Activated CD8-positive, alpha-beta memory T cell treated with anti-CD3 and anti-CD28 coated beads for 4 hours (primary cell): ENCODE measurements around the gene ZNF705A.
"Not testable (repeated sequence)": the region's sequence is repeated elsewhere in the genome, so short reads cannot be mapped to it uniquely, and the experiment has no call there.

Source experiments
- DNase-seq, 2 donors: peaks; one replicate each; pipeline ENCODE4 v3.0.0-alpha.2; 2020; ENCODE audit warnings: low read depth in 2 of 2

Gene ZNF705A

DNA sequence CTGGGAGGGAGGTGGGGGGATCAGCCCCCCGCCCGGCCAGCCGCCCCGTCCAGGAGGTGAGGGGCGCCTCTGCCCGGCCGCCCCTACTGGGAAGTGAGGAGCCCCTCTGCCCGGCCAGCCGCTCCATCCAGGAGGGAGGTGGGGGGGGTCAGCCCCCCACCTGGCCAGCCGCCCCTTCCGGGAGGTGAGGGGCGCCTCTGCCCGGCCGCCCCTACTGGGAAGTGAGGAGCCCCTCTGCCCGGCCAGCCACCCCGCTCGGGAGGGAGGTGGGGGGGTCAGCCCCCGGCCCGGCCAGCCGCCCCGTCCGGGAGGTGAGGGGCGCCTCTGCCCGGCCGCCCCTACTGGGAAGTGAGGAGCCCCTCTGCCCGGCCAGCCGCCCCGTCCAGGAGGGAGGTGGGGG, 27.4 kb downstream of the ZNF705A start:
- not testable (repeated sequence) for DNase-seq

DNA sequence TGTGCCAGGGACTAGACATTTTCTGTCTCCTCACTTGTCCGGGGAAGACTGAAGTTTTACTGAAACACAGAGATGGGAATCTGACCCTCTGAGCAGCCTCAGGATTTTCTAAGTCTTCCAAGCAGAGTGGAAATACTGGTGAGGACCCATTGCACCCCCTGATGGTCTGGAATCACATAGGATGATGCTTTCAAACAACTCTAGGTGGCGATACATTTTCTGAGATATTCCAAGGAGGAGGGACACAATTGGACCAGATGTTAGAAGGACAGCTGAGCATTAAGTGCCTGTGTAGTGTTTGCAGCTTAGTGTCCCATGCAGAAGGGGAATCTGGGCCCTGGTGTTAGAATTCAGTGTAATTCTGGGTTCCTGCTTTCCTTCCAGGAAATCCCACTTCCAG, 31.3 kb downstream of the ZNF705A start:
- not testable (repeated sequence) for DNase-seq

DNA sequence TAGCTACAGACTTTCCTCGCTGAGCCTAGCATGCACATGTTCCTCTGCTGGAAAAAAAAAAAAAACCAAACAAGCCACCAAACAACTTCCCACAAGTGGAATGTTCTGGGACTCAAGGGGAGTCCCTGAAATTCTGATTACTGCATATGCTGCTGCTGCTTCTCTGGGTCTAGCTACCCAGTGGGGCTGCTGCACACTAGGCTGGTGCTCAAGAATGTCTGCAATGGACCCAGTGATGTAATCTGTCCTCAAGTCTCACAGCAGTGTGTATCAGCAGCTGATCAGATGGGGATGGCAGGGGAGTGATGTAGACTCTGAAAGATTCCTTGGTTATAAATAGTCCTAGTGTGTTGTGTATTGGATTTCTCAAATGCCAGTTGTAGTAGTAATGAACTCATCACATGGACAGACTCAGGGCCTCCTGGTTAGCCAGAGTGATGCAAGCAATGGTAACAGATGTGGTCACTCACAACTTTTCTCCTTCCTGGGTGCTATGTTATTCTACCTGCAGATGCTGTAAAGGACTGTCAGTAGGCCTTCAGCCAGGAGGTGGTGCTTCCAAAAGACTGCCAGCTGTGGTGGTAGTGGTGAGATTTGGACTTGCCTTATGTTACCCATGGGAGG, 41.0 kb downstream of the ZNF705A start:
- not testable (repeated sequence) for DNase-seq

DNA sequence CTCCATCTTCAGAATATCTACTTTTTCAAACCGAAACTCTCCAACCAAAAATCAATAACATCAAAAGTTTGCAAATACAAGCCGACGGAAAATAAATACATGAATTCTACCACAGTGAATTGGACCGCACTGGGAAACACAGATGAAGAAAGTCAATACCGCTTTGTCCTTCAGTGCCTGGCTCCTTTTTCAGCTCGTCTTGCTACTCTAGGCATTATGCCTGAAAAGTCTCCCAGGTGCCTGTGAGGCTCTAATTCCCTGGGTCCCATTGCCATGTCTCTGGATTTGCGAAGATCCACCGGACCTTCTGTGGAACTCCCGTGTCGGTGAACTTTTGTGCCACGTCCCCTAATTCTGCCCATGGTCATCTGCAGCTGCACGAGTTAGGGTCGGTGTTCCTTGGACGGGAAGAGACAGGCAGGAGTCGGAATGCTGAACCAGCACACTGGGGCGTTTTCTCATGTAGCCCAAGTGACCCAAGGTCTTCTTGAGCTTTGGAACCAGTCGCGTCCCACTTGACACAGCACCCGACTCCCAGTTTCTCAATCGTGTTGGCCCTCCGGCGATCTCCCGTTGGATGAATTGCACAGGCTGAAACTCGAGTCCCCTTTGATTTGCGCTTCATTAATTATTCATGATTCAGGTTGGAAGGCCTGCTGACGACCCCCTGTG, 62.0 kb downstream of the ZNF705A start:
- not testable (repeated sequence) for DNase-seq

DNA sequence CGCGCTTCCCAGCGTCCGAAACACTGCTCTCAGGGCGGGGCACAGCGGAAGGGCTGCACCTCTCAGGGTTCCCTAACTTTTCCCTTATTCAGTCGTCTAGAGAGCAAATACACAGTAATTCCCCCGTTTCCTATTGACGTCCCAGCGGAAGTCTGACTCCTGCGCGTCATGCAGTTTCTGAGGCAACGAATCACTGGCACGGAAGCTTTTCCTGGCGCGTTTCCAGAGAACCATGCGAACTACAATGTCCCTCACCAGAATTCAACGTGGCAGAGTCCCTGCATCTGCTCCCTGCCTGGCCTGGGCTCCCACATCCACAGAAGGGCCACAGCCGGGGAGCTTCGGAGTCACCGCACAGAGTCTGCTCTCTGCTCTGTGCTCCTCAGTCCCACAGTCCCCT, 64.6 kb downstream of the ZNF705A start:
- not testable (repeated sequence) for DNase-seq

DNA sequence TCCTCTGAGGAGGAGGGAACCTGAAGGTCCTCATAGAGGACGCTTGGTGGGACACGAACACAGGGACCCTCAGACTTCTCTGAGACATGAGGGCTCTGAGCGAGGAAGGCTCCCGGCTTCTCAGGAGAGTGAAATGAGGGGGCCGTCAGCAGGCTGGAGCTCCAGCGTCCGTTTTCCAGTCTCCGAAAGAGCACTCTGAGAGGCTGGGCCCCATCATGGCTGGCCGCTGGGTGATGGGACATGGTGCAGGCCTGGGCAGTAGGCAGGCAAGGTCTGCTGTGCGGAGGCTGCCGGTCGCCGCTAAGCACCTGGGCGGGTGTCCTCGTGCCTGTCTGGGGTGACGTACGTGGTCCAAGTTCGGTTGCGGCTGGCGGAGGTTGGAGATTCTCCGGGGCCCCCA, 65.0 kb downstream of the ZNF705A start:
- not testable (repeated sequence) for DNase-seq

DNA sequence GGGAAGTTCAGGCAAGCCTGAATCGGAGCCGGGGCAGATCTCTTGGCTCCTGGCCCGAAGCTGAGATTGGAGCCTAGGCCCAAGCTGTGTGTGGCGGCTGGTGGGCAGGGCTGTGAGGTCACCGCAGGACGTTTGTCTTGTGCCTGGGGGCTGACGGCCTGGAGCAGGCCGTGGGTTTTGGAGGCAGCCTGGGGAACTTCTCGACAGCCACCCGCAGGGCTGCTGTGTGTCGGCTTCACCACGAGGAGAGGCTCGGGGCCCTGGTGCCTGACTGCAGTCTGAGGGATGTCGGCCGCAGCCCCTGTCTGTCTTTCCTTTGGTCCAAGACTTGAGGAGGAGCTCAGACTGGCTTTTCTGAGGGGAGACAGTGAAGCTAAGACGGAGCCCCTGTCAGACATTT, 65.5 kb downstream of the ZNF705A start:
- not testable (repeated sequence) for DNase-seq

DNA sequence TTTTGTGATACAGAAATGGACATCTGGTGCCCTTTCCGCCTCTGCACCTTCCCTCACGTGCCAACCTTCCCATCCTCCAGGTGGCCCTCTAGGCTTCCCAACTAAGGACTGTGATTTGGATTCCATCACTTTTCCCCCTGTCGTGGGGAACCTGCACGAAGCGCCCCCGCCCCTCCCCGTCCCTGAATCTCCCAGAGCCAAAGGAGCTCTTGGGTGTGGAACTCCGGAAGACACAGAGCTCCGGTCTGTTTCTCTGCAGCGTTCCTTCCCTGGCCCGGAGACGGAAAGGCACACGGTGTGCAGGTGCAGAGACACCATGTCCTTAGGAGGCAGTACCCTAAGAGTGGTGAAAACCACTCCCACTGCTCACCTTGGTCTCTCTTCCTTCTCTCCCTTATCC, 66.8 kb downstream of the ZNF705A start:
- DNase-seq = not testable (repeated sequence)

DNA sequence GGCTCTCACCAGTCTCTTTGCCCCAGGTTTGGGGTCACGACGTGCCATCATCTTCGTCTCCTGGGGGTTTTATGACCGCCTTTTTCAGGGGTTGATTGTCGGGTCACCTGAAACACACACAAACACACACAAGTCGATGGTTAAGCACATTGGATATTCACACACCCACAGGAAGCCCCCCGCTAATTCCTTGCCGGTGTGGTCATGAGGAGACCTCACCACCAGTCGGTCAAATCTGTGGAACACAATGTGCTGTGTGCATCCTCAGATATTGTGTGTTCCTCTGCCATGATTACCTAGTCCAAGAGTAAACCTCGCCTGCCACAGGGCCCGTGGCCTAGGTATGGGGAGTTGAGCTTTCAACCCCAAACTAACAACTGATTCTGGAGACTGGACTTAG, 68.0 kb downstream of the ZNF705A start:
- not testable (repeated sequence) for DNase-seq

DNA sequence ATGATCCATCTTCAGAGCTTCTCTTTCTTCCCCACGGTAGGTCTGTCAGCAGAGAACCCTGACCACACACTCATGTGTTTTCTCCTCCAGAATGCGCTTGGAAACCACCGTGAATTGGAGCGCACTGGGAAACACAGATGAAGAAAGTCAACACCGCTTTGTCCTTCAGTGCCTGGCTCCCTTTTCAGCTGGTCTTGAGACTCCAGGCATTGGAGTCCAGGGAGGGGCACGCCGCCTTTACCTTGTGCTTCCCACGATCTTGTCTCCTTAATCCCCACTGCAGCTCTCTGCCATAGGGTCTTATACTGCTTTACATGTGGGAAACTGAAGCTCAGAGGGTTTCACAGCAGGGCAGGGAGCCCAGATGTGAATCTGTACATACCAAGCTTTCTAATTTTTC, 69.5 kb downstream of the ZNF705A start:
- no peak for DNase-seq

DNA sequence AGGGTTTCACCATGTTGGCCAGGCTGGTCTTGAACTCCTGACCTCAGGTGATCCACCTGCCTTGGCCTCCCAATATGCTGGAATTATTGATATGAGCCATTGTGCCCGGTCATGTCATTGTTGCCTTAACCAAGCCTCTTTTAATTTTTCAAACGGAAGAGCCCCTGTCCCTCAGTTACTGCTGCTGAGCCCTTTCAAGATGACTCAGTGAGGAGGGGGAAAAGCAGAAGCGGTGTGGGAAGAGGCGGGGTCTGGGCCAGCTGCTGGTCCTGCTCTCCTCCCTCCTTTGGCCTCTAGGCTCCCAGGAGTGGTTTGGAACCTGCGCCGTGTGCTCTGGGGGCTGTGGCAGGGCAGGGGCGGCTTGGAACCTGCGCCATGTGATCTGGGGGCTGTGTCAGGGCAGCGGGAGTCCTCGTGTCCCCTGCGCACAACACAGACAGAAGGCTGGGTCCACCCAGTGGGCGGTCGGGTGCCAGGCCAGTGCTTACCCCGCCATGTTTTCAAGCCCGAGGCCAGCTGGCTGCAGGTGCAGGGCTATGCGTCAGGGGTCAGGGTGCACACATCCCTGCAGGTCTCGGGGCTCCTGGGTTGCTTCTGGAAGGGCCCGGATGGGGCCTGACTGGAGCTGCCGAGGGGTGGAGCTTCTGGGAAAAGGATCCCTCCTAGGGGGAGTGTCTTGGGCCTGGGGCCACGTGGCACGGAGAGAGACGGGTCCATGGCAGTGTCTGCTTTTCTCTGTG, 70.3 kb downstream of the ZNF705A start, which contains the start of gene FAM90A1:
Gene FAM90A1 (minus strand): TSS at position 627 of the 740 bp plus-strand sequence. CDS start 2,786 bp downstream, outside the sequence.
- not testable (repeated sequence) for DNase-seq

DNA sequence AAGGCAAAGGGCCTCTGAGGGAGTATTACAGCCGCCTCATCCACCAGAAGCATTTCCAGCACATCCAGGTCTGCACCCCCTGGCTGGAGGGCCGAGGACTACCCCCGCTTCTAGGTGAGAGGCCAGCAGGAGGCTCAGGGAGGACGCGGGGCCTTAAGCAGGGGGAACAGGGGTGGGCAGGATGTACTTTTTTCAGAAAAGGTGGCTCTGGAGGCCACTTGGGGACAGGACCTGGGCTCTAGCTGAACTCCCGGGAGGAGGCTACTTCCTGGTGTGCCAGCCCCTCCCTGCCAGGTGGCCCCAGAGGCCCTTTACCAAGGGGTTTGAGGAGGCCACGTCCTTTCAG, 70.9 kb downstream of the ZNF705A start:
- not testable (repeated sequence) for DNase-seq

DNA sequence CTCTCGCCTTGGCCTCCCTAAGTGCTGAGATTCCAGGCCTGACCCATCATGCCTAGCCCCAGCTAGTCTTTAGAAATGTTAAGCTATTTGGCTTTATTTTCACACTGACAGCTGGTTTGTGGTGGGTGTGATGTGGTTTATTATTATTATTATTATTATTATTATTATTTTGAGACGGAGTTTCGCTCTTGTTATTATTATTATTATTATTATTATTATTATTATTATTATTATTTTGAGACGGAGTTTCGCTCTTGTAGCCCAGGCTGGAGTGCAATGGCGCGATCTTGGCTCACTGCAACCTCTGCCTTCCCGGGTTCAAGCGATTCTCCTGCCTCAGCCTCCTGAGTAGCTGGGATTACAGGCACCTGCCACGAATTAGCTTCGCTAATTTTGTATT, 71.8 kb downstream of the ZNF705A start:
- not testable (repeated sequence) for DNase-seq

DNA sequence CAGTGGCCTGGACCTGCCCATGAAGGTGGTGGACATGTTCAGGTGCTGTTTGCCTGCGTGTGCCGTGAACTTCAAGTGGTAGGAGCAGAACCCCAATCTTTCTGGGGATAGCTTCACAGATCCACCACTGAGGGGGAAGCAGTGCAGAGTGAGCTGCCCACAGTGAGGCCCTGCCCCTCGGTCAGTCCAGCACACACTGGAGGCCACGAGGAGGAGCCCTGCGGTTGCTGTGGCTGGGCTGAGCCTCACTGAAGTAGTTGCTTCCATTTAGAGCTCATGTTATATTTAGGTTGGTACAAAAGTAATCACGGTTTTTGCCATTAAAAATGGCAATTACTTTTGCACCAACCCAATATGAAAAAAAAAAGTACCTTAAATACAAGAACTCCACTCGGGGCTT, 72.7 kb downstream of the ZNF705A start:
- DNase-seq = not testable (repeated sequence)
